ENCODE measurements around the gene ANK2. TPM values are rescaled to one million over a fixed set of nuclear protein-coding genes. Genes with fewer than 3 reads are reported as not detected.

Gene ANK2
- total and polyA plus RNA-seq, 2 of the 13 experiments (the other 11 are each of a cell fraction or from before 2014, with no cell fraction given): 2.7 to 15.1 TPM

DNA sequence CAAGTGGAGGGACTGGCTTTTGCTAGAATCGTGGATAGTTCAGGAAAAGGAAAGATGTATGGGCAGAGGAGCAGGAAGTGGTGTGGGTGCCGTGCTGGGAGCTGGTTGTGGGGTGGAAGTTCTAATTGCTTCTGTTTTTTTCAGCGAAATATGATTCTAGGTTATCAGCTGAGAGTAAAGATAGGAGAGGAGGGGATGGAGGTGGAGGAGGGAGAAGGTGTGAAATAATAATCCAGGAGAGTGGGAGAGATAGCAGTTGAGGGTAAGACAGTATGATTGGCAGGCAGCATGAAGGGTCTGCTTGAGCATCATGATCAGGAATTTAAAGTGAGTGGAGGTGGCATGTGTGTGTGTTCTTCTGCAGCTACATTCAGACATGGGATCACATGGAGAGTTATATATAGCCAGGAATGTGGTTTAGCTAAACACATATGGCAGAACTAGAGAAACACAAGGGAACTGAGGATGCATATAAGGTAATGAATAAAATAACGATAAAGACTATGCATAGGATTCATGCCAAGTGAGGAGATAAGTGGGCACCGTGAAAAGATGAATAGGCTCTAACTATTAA is 133.7 kb downstream of the ANK2 start:
- no peak overlapping the region for H3K4me2 ChIP-seq (ENCODE audit: low read depth, low read length)
- CTCF ChIA-PET (ENCODE audit: low intra/inter-chr PET ratio, low total read pairs): no interaction called here
- no peak overlapping the region for H3K4me3 ChIP-seq (replicated peaks in 1 of 3; ENCODE audit: insufficient read depth in 1 of 3, low read depth in 2 of 3, low read length in 3 of 3)
- H3K79me2 ChIP-seq (ENCODE audit: insufficient read depth, low read length): no peaks in the 10 kb centered on the region
- TF ChIP-seq ZNF431 (CRISPR knock-in tag; IDR thresholded peaks at IDR 0.05; ENCODE audit: borderline replicate concordance, low read depth): no peak
- TF ChIP-seq ZNF235 (CRISPR knock-in tag; IDR thresholded peaks at IDR 0.05; ENCODE audit: borderline replicate concordance): no peak
- TF ChIP-seq, protein P1, sequence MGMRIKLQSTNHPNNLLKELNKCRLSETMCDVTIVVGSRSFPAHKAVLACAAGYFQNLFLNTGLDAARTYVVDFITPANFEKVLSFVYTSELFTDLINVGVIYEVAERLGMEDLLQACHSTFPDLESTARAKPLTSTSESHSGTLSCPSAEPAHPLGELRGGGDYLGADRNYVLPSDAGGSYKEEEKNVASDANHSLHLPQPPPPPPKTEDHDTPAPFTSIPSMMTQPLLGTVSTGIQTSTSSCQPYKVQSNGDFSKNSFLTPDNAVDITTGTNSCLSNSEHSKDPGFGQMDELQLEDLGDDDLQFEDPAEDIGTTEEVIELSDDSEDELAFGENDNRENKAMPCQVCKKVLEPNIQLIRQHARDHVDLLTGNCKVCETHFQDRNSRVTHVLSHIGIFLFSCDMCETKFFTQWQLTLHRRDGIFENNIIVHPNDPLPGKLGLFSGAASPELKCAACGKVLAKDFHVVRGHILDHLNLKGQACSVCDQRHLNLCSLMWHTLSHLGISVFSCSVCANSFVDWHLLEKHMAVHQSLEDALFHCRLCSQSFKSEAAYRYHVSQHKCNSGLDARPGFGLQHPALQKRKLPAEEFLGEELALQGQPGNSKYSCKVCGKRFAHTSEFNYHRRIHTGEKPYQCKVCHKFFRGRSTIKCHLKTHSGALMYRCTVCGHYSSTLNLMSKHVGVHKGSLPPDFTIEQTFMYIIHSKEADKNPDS (CRISPR knock-in tag; IDR thresholded peaks at IDR 0.05): no peak
- no peak for TF ChIP-seq HOXA3 (CRISPR knock-in tag; IDR thresholded peaks at IDR 0.05)
- no peak for TF ChIP-seq RNF2 (conservative IDR thresholded peaks at IDR 0.05; ENCODE audit: low read depth)
- no peak for TF ChIP-seq SNRNP70 (IDR thresholded peaks at IDR 0.05; ENCODE audit: low read depth, low read length)
- TF ChIP-seq, protein P2, sequence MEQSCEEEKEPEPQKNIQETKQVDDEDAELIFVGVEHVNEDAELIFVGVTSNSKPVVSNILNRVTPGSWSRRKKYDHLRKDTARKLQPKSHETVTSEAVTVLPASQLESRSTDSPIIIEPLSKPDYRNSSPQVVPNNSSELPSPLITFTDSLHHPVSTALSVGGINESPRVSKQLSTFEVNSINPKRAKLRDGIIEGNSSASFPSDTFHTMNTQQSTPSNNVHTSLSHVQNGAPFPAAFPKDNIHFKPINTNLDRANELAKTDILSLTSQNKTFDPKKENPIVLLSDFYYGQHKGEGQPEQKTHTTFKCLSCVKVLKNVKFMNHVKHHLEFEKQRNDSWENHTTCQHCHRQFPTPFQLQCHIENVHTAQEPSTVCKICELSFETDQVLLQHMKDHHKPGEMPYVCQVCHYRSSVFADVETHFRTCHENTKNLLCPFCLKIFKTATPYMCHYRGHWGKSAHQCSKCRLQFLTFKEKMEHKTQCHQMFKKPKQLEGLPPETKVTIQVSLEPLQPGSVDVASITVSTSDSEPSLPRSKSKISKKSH (CRISPR knock-in tag; IDR thresholded peaks at IDR 0.05; ENCODE audit: borderline replicate concordance): no peak
- no peak for TF ChIP-seq MTF2 (CRISPR knock-in tag; IDR thresholded peaks at IDR 0.05; ENCODE audit: borderline replicate concordance)
- TF ChIP-seq CBX1 (IDR thresholded peaks at IDR 0.05; ENCODE audit: low read depth): no peak
- TF ChIP-seq RBFOX2 (IDR thresholded peaks at IDR 0.05; ENCODE audit: low read depth, low read length): no peak
- no peak for TF ChIP-seq NFE2 (CRISPR knock-in tag; IDR thresholded peaks at IDR 0.05)
- TF ChIP-seq, protein P3, sequence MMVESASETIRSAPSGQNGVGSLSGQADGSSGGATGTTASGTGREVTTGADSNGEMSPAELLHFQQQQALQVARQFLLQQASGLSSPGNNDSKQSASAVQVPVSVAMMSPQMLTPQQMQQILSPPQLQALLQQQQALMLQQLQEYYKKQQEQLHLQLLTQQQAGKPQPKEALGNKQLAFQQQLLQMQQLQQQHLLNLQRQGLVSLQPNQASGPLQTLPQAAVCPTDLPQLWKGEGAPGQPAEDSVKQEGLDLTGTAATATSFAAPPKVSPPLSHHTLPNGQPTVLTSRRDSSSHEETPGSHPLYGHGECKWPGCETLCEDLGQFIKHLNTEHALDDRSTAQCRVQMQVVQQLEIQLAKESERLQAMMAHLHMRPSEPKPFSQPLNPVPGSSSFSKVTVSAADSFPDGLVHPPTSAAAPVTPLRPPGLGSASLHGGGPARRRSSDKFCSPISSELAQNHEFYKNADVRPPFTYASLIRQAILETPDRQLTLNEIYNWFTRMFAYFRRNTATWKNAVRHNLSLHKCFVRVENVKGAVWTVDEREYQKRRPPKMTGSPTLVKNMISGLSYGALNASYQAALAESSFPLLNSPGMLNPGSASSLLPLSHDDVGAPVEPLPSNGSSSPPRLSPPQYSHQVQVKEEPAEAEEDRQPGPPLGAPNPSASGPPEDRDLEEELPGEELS (CRISPR knock-in tag; IDR thresholded peaks at IDR 0.05): no peak
- no peak for TF ChIP-seq AGO1 (IDR thresholded peaks at IDR 0.05; ENCODE audit: low read depth, low read length, poor library complexity, severe bottlenecking)
- TF ChIP-seq GTF3A (CRISPR knock-in tag; conservative IDR thresholded peaks at IDR 0.05): no peak
- TF ChIP-seq TBX2 (CRISPR knock-in tag; IDR thresholded peaks at IDR 0.05; ENCODE audit: borderline replicate concordance): no peak
- no peak for ATAC-seq
- intact Hi-C loops (cut with micrococcal nuclease; ENCODE audit: unreplicated experiment) (no loop called here), in situ Hi-C loops (cut with HindIII; ENCODE audit: extremely low pct_ligation_motif_present, low pct_unique_long_range_greater_than_20kb) (no loop called here)
- DNase-seq (ENCODE audit: low spot score): no peak
- no peaks in the 10 kb centered on the region; a peak in 1 of 5 replicates for H3K27me3 ChIP-seq (ENCODE audit: control insufficient read depth in 1 of 2, insufficient read depth in 2 of 2, low read length in 2 of 2)
- FAIRE-seq: no peak
- no TSS peak for BruUV-seq (replicated peaks)
- no peaks in the 10 kb centered on the region for H3K9me3 ChIP-seq (ENCODE audit: low read length)
- H4K20me1 ChIP-seq (ENCODE audit: insufficient read depth, low read length): no peaks in the 10 kb centered on the region
- 54% methylated on average over 5 of the region's 5 CpGs for WGBS (ENCODE audit: low lambda C conversion rate)
- no peak overlapping the region for H3K9ac ChIP-seq (ENCODE audit: insufficient read depth, low read depth, low read length)
- no peak overlapping the region for H2AFZ ChIP-seq (ENCODE audit: low read length)
- no peaks in the 10 kb centered on the region for H3K36me3 ChIP-seq (replicated peaks in 1 of 2; ENCODE audit: control insufficient read depth in 1 of 2, insufficient read depth in 2 of 2, low read length in 2 of 2)
- H3K4me1 ChIP-seq (ENCODE audit: insufficient read depth, low read length): peaks cover 63% of the 10 kb centered on the region
- POLR2A ChIA-PET: no interaction called here
- H3K27ac ChIP-seq (ENCODE audit: extremely low read length, insufficient read depth, low read length): no peak overlapping the region
